Vagina (tissue), 2 donors: ENCODE measurements around the gene KCNE2. TPM values are rescaled to one million over a fixed set of nuclear protein-coding genes. Genes with fewer than 3 reads are reported as not detected.
A peak's percentile ranks its signal among the peaks of the same experiment; 100 is the strongest.

ENCODE experiments used
- DNase-seq, 2 donors: peaks; one replicate each; pipeline ENCODE4 v3.0.0-alpha.2; 2017; ENCODE audit errors: extremely low spot score in 2 of 2
- H3K27ac ChIP-seq: fragments of 200-600 bp; sonication (generic); one replicate; pipeline ENCODE4 v1.5.1; 2019
- H3K27me3 ChIP-seq: fragments of 200-600 bp; sonication (generic); one replicate; pipeline ENCODE4 v1.5.1; 2019
- H3K36me3 ChIP-seq, 2 donors: fragments of 200-600 bp; sonication (generic); one replicate each; pipeline ENCODE4 v1.5.1; 2017 to 2019
- H3K4me1 ChIP-seq: fragments of 200-600 bp; sonication (generic); one replicate; pipeline ENCODE4 v1.5.1; 2019
- H3K4me3 ChIP-seq, 2 donors: fragments of 200-600 bp; sonication (generic); 1 replicate in 1 of 2; 2 replicates in 1 of 2; pipeline ENCODE4 v1.5.1; 2016 to 2019
- H3K9me3 ChIP-seq: fragments of 200-600 bp; sonication (generic); one replicate; pipeline ENCODE4 v1.5.1; 2019
- POLR2A ChIP-seq, 2 donors: fragments of 450-650 bp; IDR thresholded peaks; one replicate each; pipeline ENCODE4 v1.6.1; 2017; ENCODE audit warnings: antibody characterized with exemption in 2 of 2, mild to moderate bottlenecking in 2 of 2, moderate library complexity in 2 of 2
- POLR2AphosphoS5 ChIP-seq, 2 donors: sonication (generic); formaldehyde crosslinking; IDR thresholded peaks; one replicate each; pipeline ENCODE4 v1.9.0; 2017; ENCODE audit warnings: antibody characterized with exemption in 2 of 2, mild to moderate bottlenecking in 2 of 2, low read depth in 1 of 2; ENCODE audit not compliant: insufficient read depth in 1 of 2
- intact Hi-C: fragments of 100-400 bp; cut with DNase I; formaldehyde crosslinking; loops from one replicate; pipeline ENCODE4 v1.15.1; 2023
- total RNA-seq: library from RNA; depleted of rRNA; stranded (reverse); fragments of >200 nt; gene quantifications from one replicate; pipeline ENCODE4 v1.2.3, GENCODE V29; 2016
- TF ChIP-seq, protein P1 (sequence below), 3 experiments: fragments of 450-650 bp in 2 of 3; fragments of 200-600 bp in 1 of 3; sonication (generic) in 1 of 3; IDR thresholded peaks; one replicate each; pipeline ENCODE4 v1.5.1; 2017 to 2019; ENCODE audit warnings: antibody characterized with exemption in 3 of 3, mild to moderate bottlenecking in 2 of 3, moderate library complexity in 2 of 3

KCNE2 gene
- total RNA-seq, 1 donor from 2014 or later = not detected

DNA sequence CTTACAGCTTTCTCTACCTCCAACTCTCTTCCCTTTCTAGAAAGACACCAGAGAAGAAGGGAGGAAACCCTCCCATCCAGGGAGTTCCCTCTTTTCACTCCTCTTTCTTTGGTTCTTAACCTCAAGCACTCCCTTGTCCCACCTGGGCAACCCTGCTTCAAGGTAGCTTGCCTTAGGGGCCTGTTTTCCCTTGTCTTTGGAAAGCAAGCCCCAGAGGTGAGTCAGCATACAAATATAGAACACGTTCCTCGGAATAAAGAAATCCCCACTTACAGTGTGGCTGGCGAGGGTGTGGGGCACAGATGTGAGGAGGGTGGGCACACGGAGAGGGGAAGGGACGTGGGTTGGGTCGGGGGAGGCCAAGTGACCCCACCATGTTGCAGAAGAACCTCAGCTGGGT is 26.1 kb upstream of the KCNE2 start:
- Histone ChIP-seq H3K4me3 (no peak overlapping the region), H3K27ac (no peak overlapping the region)
- DNase-seq = no peak

DNA sequence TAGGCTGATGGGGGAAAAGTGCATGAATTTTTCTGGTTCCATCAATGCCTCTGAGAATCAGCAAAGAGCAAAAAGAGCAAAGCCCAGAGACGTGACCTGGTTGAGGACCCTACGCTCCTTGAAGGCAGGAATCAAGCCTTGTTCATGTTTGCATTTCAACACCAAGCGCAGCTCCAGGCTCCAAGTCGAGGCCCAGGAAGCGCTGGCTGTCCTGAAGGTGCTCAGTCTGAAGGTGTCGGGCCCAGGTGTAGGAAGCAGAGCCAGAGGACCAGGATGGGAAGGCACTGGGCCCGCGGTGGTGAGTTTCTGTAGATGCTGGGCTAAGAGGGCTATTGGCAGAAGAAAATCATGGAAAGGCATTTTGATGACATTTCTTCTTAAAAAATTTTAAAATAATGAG is 25.6 kb upstream of the KCNE2 start:
- Histone ChIP-seq H3K36me3 (no peaks in the 10 kb centered on the region), H3K4me3 (no peak overlapping the region), H3K27ac (no peak overlapping the region), H3K27me3 (no peaks in the 10 kb centered on the region), H3K4me1 (no peaks in the 10 kb centered on the region), H3K9me3 (no peaks in the 10 kb centered on the region)
- intact Hi-C loops = no loop called here
- DNase-seq = peak in 1 of 2 donors; percentile 32
- TF ChIP-seq, protein P1, sequence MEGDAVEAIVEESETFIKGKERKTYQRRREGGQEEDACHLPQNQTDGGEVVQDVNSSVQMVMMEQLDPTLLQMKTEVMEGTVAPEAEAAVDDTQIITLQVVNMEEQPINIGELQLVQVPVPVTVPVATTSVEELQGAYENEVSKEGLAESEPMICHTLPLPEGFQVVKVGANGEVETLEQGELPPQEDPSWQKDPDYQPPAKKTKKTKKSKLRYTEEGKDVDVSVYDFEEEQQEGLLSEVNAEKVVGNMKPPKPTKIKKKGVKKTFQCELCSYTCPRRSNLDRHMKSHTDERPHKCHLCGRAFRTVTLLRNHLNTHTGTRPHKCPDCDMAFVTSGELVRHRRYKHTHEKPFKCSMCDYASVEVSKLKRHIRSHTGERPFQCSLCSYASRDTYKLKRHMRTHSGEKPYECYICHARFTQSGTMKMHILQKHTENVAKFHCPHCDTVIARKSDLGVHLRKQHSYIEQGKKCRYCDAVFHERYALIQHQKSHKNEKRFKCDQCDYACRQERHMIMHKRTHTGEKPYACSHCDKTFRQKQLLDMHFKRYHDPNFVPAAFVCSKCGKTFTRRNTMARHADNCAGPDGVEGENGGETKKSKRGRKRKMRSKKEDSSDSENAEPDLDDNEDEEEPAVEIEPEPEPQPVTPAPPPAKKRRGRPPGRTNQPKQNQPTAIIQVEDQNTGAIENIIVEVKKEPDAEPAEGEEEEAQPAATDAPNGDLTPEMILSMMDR (IDR thresholded peaks at IDR 0.05) = no peak
- TF ChIP-seq POLR2A (IDR thresholded peaks at IDR 0.05) (no peak), POLR2AphosphoS5 (IDR thresholded peaks at IDR 0.05; ENCODE audit: insufficient read depth in 1 of 2, low read depth in 1 of 2) (no peak)

More for the DNA sequence above, 26.1 kb upstream of the KCNE2 start:
- Histone ChIP-seq H3K36me3 (no peaks in the 10 kb centered on the region), H3K9me3 (no peaks in the 10 kb centered on the region), H3K4me1 (no peaks in the 10 kb centered on the region), H3K27me3 (no peaks in the 10 kb centered on the region)
- TF ChIP-seq POLR2A (IDR thresholded peaks at IDR 0.05) (no peak), POLR2AphosphoS5 (IDR thresholded peaks at IDR 0.05; ENCODE audit: insufficient read depth in 1 of 2, low read depth in 1 of 2) (no peak)
- TF ChIP-seq, protein P1 (IDR thresholded peaks at IDR 0.05) = no peak
- intact Hi-C loops = no loop called here

DNA sequence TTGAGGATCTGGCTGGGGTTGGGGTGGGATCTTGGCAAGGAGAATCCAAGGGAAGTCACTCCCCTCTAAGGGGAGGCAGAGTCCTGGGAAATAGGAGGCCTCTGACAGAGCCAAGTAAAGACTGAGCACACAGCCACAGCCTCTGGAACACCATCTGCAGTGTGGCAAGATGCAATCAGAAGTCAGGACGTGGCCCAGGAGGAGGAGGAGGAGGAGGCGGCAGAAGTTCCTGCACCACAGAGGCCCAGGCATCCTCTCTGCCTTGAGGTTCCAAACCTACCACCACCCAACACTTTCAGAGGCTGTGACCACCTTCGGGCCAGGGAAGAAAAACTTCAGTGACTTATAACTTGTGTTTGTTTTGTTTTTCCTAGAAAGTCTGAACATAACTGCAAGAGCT is 23.7 kb upstream of the KCNE2 start:
- DNase-seq = peak in 1 of 2 donors; percentile 52
- Histone ChIP-seq H3K27me3 (no peaks in the 10 kb centered on the region), H3K4me3 (no peak overlapping the region), H3K27ac (no peak overlapping the region), H3K4me1 (peaks cover 3% of the 10 kb centered on the region), H3K9me3 (no peaks in the 10 kb centered on the region), H3K36me3 (no peaks in the 10 kb centered on the region)
- intact Hi-C loops = no loop called here
- TF ChIP-seq POLR2AphosphoS5 (IDR thresholded peaks at IDR 0.05; ENCODE audit: insufficient read depth in 1 of 2, low read depth in 1 of 2) = no peak
- TF ChIP-seq POLR2A (IDR thresholded peaks at IDR 0.05) = no peak
- TF ChIP-seq, protein P1 (IDR thresholded peaks at IDR 0.05) = no peak

DNA sequence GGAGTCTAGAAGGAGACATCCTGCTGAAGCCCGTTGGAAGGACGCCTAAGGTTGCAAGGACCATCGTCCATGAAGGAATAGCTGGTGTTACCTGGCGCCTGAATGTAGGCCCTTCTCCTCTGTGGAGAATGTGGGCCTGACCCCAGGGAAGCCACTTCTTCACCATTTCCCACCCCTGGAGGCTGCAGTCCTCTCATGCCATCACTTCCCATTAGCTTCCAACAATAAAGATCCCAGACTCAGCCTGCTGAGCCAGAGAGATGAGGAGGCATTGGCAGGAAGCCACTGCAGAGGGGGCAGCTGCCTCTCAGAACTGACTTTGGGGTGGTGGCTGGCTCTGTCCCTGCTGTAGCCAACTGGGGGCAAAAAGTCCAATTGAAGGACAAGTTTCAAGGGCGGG is 21.3 kb upstream of the KCNE2 start:
- no peak for DNase-seq
- intact Hi-C loops = no loop called here
- no peak overlapping the region for H3K4me3 ChIP-seq

DNA sequence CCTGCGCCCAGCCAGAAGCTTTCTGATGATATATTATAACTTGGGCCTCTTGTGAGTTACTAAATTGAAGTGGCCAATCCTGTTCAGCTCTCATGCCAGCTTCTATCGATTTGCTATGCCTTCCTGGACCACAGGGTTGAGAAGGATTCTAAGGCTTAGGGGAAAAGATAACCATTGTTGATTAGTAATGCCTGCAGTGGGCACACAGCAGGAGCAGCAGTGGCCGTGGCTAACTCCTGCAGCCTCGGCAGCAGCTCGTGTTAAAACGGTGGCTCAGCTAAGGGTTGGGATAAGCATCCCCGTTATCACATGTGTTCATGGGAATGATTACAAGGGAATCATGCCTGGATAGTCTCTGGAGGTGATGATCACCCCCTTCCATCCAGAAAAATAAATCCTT is 20.5 kb upstream of the KCNE2 start:
- Histone ChIP-seq H3K27ac (no peak overlapping the region), H3K27me3 (no peaks in the 10 kb centered on the region), H3K4me3 (no peak overlapping the region), H3K36me3 (no peaks in the 10 kb centered on the region), H3K4me1 (peaks cover 9% of the 10 kb centered on the region), H3K9me3 (no peaks in the 10 kb centered on the region)
- no peak for TF ChIP-seq POLR2A (IDR thresholded peaks at IDR 0.05)
- TF ChIP-seq POLR2AphosphoS5 (IDR thresholded peaks at IDR 0.05; ENCODE audit: insufficient read depth in 1 of 2, low read depth in 1 of 2) = no peak
- TF ChIP-seq, protein P1 (IDR thresholded peaks at IDR 0.05) = no peak
- no peak for DNase-seq
- intact Hi-C loops = no loop called here

More for the DNA sequence above, 21.3 kb upstream of the KCNE2 start:
- no peak overlapping the region for H3K27ac ChIP-seq
- no peaks in the 10 kb centered on the region for H3K27me3 ChIP-seq
- H3K36me3 ChIP-seq = no peaks in the 10 kb centered on the region
- H3K9me3 ChIP-seq = no peaks in the 10 kb centered on the region
- H3K4me1 ChIP-seq = peaks cover 9% of the 10 kb centered on the region
- TF ChIP-seq POLR2AphosphoS5 (IDR thresholded peaks at IDR 0.05; ENCODE audit: insufficient read depth in 1 of 2, low read depth in 1 of 2) (no peak), POLR2A (IDR thresholded peaks at IDR 0.05) (no peak)
- TF ChIP-seq, protein P1 (IDR thresholded peaks at IDR 0.05) = no peak
